ENCODE data around the gene CDK5RAP2. TPM values are rescaled to one million over a fixed set of nuclear protein-coding genes. Genes with fewer than 3 reads are reported as not detected.
"Not testable (repeated sequence)": the region's sequence is repeated elsewhere in the genome, so short reads cannot be mapped to it uniquely, and the experiment has no call there.

The CDK5RAP2 gene
- total and polyA plus RNA-seq, 2 donors = 27.5 to 31.9 TPM

- DNase-seq (ENCODE audit: extremely low spot score) = no peak
- Histone ChIP-seq H3K4me1 (ENCODE audit: insufficient read depth) (no peaks in the 10 kb centered on the region), H3K27ac (ENCODE audit: low read depth) (no peak overlapping the region), H3K36me3 (ENCODE audit: insufficient read depth) (peaks cover 7% of the 10 kb centered on the region), H3K4me3 (ENCODE audit: low read depth, low read length) (no peak overlapping the region)
- 83% methylated on average over 3 of the region's 3 CpGs for WGBS
Observed at GRCh38 chr9:120507936-120508510, 71.9 kb downstream of the CDK5RAP2 start.

GRCh38 chr9:120505186-120505585 lies 74.8 kb downstream of the CDK5RAP2 start:
- WGBS = 89% methylated on average over 4 of the region's 4 CpGs
- DNase-seq (ENCODE audit: extremely low spot score) = no peak
- H3K36me3 ChIP-seq (ENCODE audit: insufficient read depth) = no peaks in the 10 kb centered on the region
- no peak overlapping the region for H3K4me3 ChIP-seq (ENCODE audit: low read depth, low read length)
- H3K4me1 ChIP-seq (ENCODE audit: insufficient read depth) = no peaks in the 10 kb centered on the region
- H3K27ac ChIP-seq (ENCODE audit: low read depth) = no peak overlapping the region

GRCh38 chr9:120500733-120501132 lies 79.2 kb downstream of the CDK5RAP2 start:
- no peak for DNase-seq (ENCODE audit: extremely low spot score)
- Histone ChIP-seq H3K4me3 (ENCODE audit: low read depth, low read length) (no peak overlapping the region), H3K27ac (ENCODE audit: low read depth) (no peak overlapping the region), H3K36me3 (ENCODE audit: insufficient read depth) (no peaks in the 10 kb centered on the region), H3K4me1 (ENCODE audit: insufficient read depth) (no peaks in the 10 kb centered on the region)
- WGBS = 98% methylated on average over 5 of the region's 5 CpGs

GRCh38 chr9:120497865-120498264 lies 82.1 kb downstream of the CDK5RAP2 start:
- not testable (repeated sequence) for H3K27ac ChIP-seq (ENCODE audit: low read depth); DNase-seq (ENCODE audit: extremely low spot score); H3K36me3 ChIP-seq (ENCODE audit: insufficient read depth); H3K4me1 ChIP-seq (ENCODE audit: insufficient read depth); H3K4me3 ChIP-seq (ENCODE audit: low read depth, low read length)
- 76% methylated on average over 5 of the region's 5 CpGs for WGBS

GRCh38 chr9:120496438-120496837 lies 83.5 kb downstream of the CDK5RAP2 start:
- H3K36me3 ChIP-seq (ENCODE audit: insufficient read depth); H3K4me1 ChIP-seq (ENCODE audit: insufficient read depth); H3K27ac ChIP-seq (ENCODE audit: low read depth); H3K4me3 ChIP-seq (ENCODE audit: low read depth, low read length); DNase-seq (ENCODE audit: extremely low spot score): not testable (repeated sequence)
- 95% methylated on average over 4 of the region's 37 CpGs for WGBS

GRCh38 chr9:120490888-120491595 lies 88.9 kb downstream of the CDK5RAP2 start:
- WGBS = 85% methylated on average over 5 of the region's 5 CpGs
- Histone ChIP-seq H3K36me3 (ENCODE audit: insufficient read depth) (peaks cover 3% of the 10 kb centered on the region), H3K4me3 (ENCODE audit: low read depth, low read length) (no peak overlapping the region), H3K4me1 (ENCODE audit: insufficient read depth) (no peaks in the 10 kb centered on the region), H3K27ac (ENCODE audit: low read depth) (no peak overlapping the region)
- DNase-seq (ENCODE audit: extremely low spot score) = no peak

- H3K4me3 ChIP-seq (ENCODE audit: low read depth, low read length) = no peak overlapping the region
- WGBS = 93% methylated on average over 6 of the region's 6 CpGs
- no peak overlapping the region for H3K27ac ChIP-seq (ENCODE audit: low read depth)
- H3K4me1 ChIP-seq (ENCODE audit: insufficient read depth) = no peaks in the 10 kb centered on the region
- H3K36me3 ChIP-seq (ENCODE audit: insufficient read depth) = peaks cover 3% of the 10 kb centered on the region
- no peak for DNase-seq (ENCODE audit: extremely low spot score)
Observed at GRCh38 chr9:120486835-120487234, 93.1 kb downstream of the CDK5RAP2 start.

GRCh38 chr9:120486347-120486746 lies 93.6 kb downstream of the CDK5RAP2 start:
- WGBS = 91% methylated on average over 4 of the region's 4 CpGs
- DNase-seq (ENCODE audit: extremely low spot score) = no peak
- H3K4me3 ChIP-seq (ENCODE audit: low read depth, low read length) = no peak overlapping the region
- no peaks in the 10 kb centered on the region for H3K4me1 ChIP-seq (ENCODE audit: insufficient read depth)
- H3K36me3 ChIP-seq (ENCODE audit: insufficient read depth) = peaks cover 3% of the 10 kb centered on the region
- H3K27ac ChIP-seq (ENCODE audit: low read depth) = no peak overlapping the region

- no peak for DNase-seq (ENCODE audit: extremely low spot score)
- Histone ChIP-seq H3K27ac (ENCODE audit: low read depth) (no peak overlapping the region), H3K36me3 (ENCODE audit: insufficient read depth) (peaks cover 3% of the 10 kb centered on the region), H3K4me1 (ENCODE audit: insufficient read depth) (no peaks in the 10 kb centered on the region), H3K4me3 (ENCODE audit: low read depth, low read length) (no peak overlapping the region)
- 96% methylated on average over 3 of the region's 3 CpGs for WGBS
Observed at GRCh38 chr9:120485788-120486187, 94.2 kb downstream of the CDK5RAP2 start.

GRCh38 chr9:120484162-120484561 lies 95.8 kb downstream of the CDK5RAP2 start:
- Histone ChIP-seq H3K4me1 (ENCODE audit: insufficient read depth) (no peaks in the 10 kb centered on the region), H3K36me3 (ENCODE audit: insufficient read depth) (peaks cover 2% of the 10 kb centered on the region), H3K27ac (ENCODE audit: low read depth) (no peak overlapping the region), H3K4me3 (ENCODE audit: low read depth, low read length) (no peak overlapping the region)
- DNase-seq (ENCODE audit: extremely low spot score) = no peak
- 92% methylated on average over 5 of the region's 5 CpGs for WGBS

- no peak overlapping the region for H3K4me3 ChIP-seq (ENCODE audit: low read depth, low read length)
- WGBS = 83% methylated on average over 9 of the region's 9 CpGs
- no peaks in the 10 kb centered on the region for H3K4me1 ChIP-seq (ENCODE audit: insufficient read depth)
- DNase-seq (ENCODE audit: extremely low spot score) = no peak
- no peaks in the 10 kb centered on the region for H3K36me3 ChIP-seq (ENCODE audit: insufficient read depth)
- H3K27ac ChIP-seq (ENCODE audit: low read depth) = no peak overlapping the region
Observed at GRCh38 chr9:120482424-120483186, 97.4 kb downstream of the CDK5RAP2 start.

GRCh38 chr9:120481846-120482245 lies 98.1 kb downstream of the CDK5RAP2 start:
- DNase-seq (ENCODE audit: extremely low spot score) = no peak

GRCh38 chr9:120481248-120481647 lies 98.7 kb downstream of the CDK5RAP2 start:
- Histone ChIP-seq H3K27ac (ENCODE audit: low read depth) (no peak overlapping the region), H3K4me3 (ENCODE audit: low read depth, low read length) (no peak overlapping the region), H3K4me1 (ENCODE audit: insufficient read depth) (no peaks in the 10 kb centered on the region), H3K36me3 (ENCODE audit: insufficient read depth) (no peaks in the 10 kb centered on the region)
- 96% methylated on average over 1 of the region's 1 CpG for WGBS
- DNase-seq (ENCODE audit: extremely low spot score) = no peak

More at GRCh38 chr9:120481846-120482245, 98.1 kb downstream of the CDK5RAP2 start:
- H3K4me1 ChIP-seq (ENCODE audit: insufficient read depth) = no peaks in the 10 kb centered on the region
- no peaks in the 10 kb centered on the region for H3K36me3 ChIP-seq (ENCODE audit: insufficient read depth)
- H3K4me3 ChIP-seq (ENCODE audit: low read depth, low read length) = no peak overlapping the region
- H3K27ac ChIP-seq (ENCODE audit: low read depth) = no peak overlapping the region
- WGBS = 92% methylated on average over 2 of the region's 2 CpGs

GRCh38 chr9:120480707-120481106 lies 99.3 kb downstream of the CDK5RAP2 start:
- no peak overlapping the region for H3K27ac ChIP-seq (ENCODE audit: low read depth)
- H3K4me1 ChIP-seq (ENCODE audit: insufficient read depth) = no peaks in the 10 kb centered on the region
- H3K36me3 ChIP-seq (ENCODE audit: insufficient read depth) = no peaks in the 10 kb centered on the region
- DNase-seq (ENCODE audit: extremely low spot score) = no peak
- 39% methylated on average over 1 of the region's 1 CpG for WGBS
- H3K4me3 ChIP-seq (ENCODE audit: low read depth, low read length) = no peak overlapping the region

Data from urinary bladder (tissue), 4 donors.